ENCODE measurements around the gene PRRC2A. TPM values are rescaled to one million over a fixed set of nuclear protein-coding genes. Genes with fewer than 3 reads are reported as not detected.

PRRC2A gene
- total RNA-seq, 1 experiment from 2014 or later, result 318 TPM

GRCh38 chr6:31615748-31616147 is 4.8 kb upstream of the PRRC2A start:
- intact Hi-C loops (cut with micrococcal nuclease; ENCODE audit: unreplicated experiment) (no loop called here), in situ Hi-C loops (cut with HindIII; ENCODE audit: low pct_unique_long_range_greater_than_20kb, low sequenced_read_pairs) (no loop called here)
- Histone ChIP-seq H3K9me3 (ENCODE audit: control insufficient read depth, insufficient read depth, low read depth, low read length) (no peaks in the 10 kb centered on the region), H3K4me3 (ENCODE audit: low read depth in 2 of 2, low read length in 2 of 2) (no peak overlapping the region), H3K36me3 (ENCODE audit: control insufficient read depth, insufficient read depth, low read length) (no peaks in the 10 kb centered on the region), H3K27ac (ENCODE audit: low read length) (no peak overlapping the region), H3K4me1 (ENCODE audit: control insufficient read depth, insufficient read depth, low read length) (0 out of 2 replicates have a peak, but pooled peaks cover 3% of the 10 kb centered on the region), H3K27me3 (ENCODE audit: control insufficient read depth, insufficient read depth, low read length) (no peaks in the 10 kb centered on the region)
- no TSS peak for BruUV-seq (replicated peaks)
- DNase-seq (ENCODE audit: low read depth, low spot score), result no peak
- POLR2A ChIA-PET, result no interaction called here
- TF ChIP-seq, protein P1, sequence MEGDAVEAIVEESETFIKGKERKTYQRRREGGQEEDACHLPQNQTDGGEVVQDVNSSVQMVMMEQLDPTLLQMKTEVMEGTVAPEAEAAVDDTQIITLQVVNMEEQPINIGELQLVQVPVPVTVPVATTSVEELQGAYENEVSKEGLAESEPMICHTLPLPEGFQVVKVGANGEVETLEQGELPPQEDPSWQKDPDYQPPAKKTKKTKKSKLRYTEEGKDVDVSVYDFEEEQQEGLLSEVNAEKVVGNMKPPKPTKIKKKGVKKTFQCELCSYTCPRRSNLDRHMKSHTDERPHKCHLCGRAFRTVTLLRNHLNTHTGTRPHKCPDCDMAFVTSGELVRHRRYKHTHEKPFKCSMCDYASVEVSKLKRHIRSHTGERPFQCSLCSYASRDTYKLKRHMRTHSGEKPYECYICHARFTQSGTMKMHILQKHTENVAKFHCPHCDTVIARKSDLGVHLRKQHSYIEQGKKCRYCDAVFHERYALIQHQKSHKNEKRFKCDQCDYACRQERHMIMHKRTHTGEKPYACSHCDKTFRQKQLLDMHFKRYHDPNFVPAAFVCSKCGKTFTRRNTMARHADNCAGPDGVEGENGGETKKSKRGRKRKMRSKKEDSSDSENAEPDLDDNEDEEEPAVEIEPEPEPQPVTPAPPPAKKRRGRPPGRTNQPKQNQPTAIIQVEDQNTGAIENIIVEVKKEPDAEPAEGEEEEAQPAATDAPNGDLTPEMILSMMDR (IDR thresholded peaks at IDR 0.05), result no peak
- no peak for TF ChIP-seq POLR2AphosphoS5 (IDR thresholded peaks at IDR 0.05; ENCODE audit: low read depth, low read length)
- TF ChIP-seq, protein P2, sequence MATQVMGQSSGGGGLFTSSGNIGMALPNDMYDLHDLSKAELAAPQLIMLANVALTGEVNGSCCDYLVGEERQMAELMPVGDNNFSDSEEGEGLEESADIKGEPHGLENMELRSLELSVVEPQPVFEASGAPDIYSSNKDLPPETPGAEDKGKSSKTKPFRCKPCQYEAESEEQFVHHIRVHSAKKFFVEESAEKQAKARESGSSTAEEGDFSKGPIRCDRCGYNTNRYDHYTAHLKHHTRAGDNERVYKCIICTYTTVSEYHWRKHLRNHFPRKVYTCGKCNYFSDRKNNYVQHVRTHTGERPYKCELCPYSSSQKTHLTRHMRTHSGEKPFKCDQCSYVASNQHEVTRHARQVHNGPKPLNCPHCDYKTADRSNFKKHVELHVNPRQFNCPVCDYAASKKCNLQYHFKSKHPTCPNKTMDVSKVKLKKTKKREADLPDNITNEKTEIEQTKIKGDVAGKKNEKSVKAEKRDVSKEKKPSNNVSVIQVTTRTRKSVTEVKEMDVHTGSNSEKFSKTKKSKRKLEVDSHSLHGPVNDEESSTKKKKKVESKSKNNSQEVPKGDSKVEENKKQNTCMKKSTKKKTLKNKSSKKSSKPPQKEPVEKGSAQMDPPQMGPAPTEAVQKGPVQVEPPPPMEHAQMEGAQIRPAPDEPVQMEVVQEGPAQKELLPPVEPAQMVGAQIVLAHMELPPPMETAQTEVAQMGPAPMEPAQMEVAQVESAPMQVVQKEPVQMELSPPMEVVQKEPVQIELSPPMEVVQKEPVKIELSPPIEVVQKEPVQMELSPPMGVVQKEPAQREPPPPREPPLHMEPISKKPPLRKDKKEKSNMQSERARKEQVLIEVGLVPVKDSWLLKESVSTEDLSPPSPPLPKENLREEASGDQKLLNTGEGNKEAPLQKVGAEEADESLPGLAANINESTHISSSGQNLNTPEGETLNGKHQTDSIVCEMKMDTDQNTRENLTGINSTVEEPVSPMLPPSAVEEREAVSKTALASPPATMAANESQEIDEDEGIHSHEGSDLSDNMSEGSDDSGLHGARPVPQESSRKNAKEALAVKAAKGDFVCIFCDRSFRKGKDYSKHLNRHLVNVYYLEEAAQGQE (IDR thresholded peaks at IDR 0.05; ENCODE audit: insufficient read depth in 1 of 2, low read depth in 2 of 2, low read length in 1 of 2), result no peak
- no peak for TF ChIP-seq TCF7L2 (IDR thresholded peaks at IDR 0.05; ENCODE audit: low read depth, low read length)
- no peak for TF ChIP-seq SIN3A (IDR thresholded peaks at IDR 0.05; ENCODE audit: borderline replicate concordance, insufficient read depth, low read depth, low read length)
- no peak for ATAC-seq
- CTCF ChIA-PET, result no interaction called here

DNA sequence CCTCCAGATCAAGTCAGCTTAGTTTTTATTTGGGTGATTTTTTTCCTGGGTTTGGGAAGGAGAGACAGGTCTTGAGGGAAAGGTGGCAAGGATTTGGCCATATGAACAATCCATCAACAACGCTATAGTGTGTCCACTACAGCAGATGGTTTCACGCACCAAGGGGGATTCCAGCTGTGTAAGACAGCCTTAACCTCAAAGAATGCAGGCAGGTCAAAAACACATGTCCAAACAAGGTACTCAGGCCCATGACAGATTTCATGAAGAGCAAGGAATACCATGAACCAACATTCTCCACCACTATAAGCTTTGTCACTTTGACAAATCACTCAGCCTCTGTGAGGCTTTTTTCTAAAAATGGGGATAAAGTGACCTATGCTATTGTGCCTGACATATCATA is 3.5 kb upstream of the PRRC2A start:
- H3K27me3 ChIP-seq (ENCODE audit: control insufficient read depth, insufficient read depth, low read length), result no peaks in the 10 kb centered on the region
- no TSS peak for BruUV-seq (replicated peaks)
- POLR2A ChIA-PET, result interaction anchor here (0.6 kb wide), 2 partner anchors 29 to 59 kb away, joined by 6 to 10 read pairs; no protein-coding TSS in a partner anchor
- TF ChIP-seq POLR2AphosphoS5 (IDR thresholded peaks at IDR 0.05; ENCODE audit: low read depth, low read length) (no peak), SIN3A (IDR thresholded peaks at IDR 0.05; ENCODE audit: borderline replicate concordance, insufficient read depth, low read depth, low read length) (no peak), TCF7L2 (IDR thresholded peaks at IDR 0.05; ENCODE audit: low read depth, low read length) (no peak)
- TF ChIP-seq, protein P2 (IDR thresholded peaks at IDR 0.05; ENCODE audit: insufficient read depth in 1 of 2, low read depth in 2 of 2, low read length in 1 of 2), result no peak
- TF ChIP-seq, protein P1 (IDR thresholded peaks at IDR 0.05), result no peak
- CTCF ChIA-PET, result no interaction called here
- in situ Hi-C loops (cut with HindIII; ENCODE audit: low pct_unique_long_range_greater_than_20kb, low sequenced_read_pairs) (no loop called here), intact Hi-C loops (cut with micrococcal nuclease; ENCODE audit: unreplicated experiment) (no loop called here)
- H3K4me1 ChIP-seq (ENCODE audit: control insufficient read depth, insufficient read depth, low read length), result peaks cover 4% of the 10 kb centered on the region
- H3K9me3 ChIP-seq (ENCODE audit: control insufficient read depth, insufficient read depth, low read depth, low read length), result no peaks in the 10 kb centered on the region
- ATAC-seq, result no peak
- DNase-seq (ENCODE audit: low read depth, low spot score), result no peak
- H3K4me3 ChIP-seq (ENCODE audit: low read depth in 2 of 2, low read length in 2 of 2), result no peak overlapping the region
- H3K36me3 ChIP-seq (ENCODE audit: control insufficient read depth, insufficient read depth, low read length), result peaks cover 7% of the 10 kb centered on the region; the same call in 1 of the 2 replicates
- H3K27ac ChIP-seq (ENCODE audit: low read length), result no peak overlapping the region

Data from Panc1 (cell line).